ENCODE results near the gene KCNJ6. TPM values are rescaled to one million over a fixed set of nuclear protein-coding genes. Genes with fewer than 3 reads are reported as not detected.

KCNJ6 gene
- total RNA-seq, 1 donor from 2014 or later, result 10.5 TPM

DNA sequence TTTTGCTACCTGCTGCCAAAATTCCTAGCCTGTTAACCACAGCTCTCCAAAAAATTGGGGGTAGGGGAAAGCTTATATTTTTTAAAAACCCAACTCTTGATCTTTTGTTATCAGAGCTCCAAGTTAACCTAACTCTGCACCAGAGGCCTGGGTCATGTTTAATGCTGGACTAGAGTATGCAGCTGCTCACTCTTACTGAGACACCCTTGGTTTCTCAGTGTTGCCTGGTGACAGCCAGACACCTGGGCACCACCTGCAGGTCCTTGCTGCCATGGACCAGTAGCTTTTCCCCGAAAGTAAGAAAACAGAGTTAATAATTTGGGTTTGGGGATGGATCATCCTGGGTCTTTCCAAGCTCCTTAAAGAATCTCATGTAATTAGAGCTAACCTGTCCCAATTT, 30.1 kb downstream of the KCNJ6 start:
- H3K36me3 Mint-ChIP-seq (ENCODE audit: unreplicated experiment), result no peaks in the 10 kb centered on the region
- H3K4me3 Mint-ChIP-seq (ENCODE audit: unreplicated experiment), result no peak overlapping the region
- H3K9me3 Mint-ChIP-seq (ENCODE audit: unreplicated experiment), result no peaks in the 10 kb centered on the region
- TF ChIP-seq, protein P1, sequence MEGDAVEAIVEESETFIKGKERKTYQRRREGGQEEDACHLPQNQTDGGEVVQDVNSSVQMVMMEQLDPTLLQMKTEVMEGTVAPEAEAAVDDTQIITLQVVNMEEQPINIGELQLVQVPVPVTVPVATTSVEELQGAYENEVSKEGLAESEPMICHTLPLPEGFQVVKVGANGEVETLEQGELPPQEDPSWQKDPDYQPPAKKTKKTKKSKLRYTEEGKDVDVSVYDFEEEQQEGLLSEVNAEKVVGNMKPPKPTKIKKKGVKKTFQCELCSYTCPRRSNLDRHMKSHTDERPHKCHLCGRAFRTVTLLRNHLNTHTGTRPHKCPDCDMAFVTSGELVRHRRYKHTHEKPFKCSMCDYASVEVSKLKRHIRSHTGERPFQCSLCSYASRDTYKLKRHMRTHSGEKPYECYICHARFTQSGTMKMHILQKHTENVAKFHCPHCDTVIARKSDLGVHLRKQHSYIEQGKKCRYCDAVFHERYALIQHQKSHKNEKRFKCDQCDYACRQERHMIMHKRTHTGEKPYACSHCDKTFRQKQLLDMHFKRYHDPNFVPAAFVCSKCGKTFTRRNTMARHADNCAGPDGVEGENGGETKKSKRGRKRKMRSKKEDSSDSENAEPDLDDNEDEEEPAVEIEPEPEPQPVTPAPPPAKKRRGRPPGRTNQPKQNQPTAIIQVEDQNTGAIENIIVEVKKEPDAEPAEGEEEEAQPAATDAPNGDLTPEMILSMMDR (IDR thresholded peaks at IDR 0.05), result no peak
- peaks cover 13% of the 10 kb centered on the region for H3K4me1 Mint-ChIP-seq (ENCODE audit: unreplicated experiment)
- H3K27me3 Mint-ChIP-seq (ENCODE audit: unreplicated experiment), result no peaks in the 10 kb centered on the region
- no peak for DNase-seq (ENCODE audit: extremely low spot score, unreplicated experiment)
- no peak overlapping the region for H3K27ac Mint-ChIP-seq (ENCODE audit: unreplicated experiment)

DNA sequence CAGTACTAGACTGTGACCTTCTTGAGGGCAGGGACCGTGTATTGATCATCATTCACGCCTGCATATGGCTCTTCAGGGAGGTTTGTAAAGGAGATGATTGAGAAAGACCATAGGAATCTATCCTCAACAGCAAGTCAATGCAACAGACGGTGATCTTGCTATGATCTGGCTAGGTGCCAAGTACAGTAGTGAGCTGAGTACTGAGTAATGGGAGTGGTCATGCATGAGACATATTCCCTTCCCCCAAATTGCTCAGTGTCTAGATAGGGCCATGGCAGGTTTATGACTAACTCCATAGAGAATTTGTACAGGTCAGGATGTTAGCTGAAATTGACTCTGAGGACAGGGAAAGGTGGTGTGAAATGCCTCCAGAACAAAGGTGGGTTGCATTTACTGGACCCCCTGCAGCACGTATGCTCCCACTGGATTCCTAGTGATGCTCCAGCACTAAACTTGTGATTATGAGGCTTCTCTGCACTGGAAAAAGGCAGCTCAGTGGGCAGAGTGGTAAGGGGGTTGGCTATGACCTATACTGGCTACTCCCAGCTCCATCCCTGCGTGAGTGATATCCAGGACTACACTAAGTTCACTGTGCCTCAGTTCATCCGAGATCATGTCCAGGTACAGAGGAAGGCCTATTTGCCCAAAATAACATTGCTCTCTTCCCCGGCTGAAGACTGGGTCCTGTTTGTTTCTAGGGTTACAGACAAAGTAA, 37.2 kb downstream of the KCNJ6 start:
- Mint-ChIP-seq H3K4me3 (ENCODE audit: unreplicated experiment) (no peak overlapping the region), H3K27me3 (ENCODE audit: unreplicated experiment) (no peaks in the 10 kb centered on the region), H3K9me3 (ENCODE audit: unreplicated experiment) (no peaks in the 10 kb centered on the region), H3K4me1 (ENCODE audit: unreplicated experiment) (peaks cover 51% of the 10 kb centered on the region), H3K36me3 (ENCODE audit: unreplicated experiment) (no peaks in the 10 kb centered on the region), H3K27ac (ENCODE audit: unreplicated experiment) (peak overlapping the region; percentile 40)
- TF ChIP-seq, protein P1 (IDR thresholded peaks at IDR 0.05), result no peak
- DNase-seq (ENCODE audit: extremely low spot score, unreplicated experiment), result no peak

DNA sequence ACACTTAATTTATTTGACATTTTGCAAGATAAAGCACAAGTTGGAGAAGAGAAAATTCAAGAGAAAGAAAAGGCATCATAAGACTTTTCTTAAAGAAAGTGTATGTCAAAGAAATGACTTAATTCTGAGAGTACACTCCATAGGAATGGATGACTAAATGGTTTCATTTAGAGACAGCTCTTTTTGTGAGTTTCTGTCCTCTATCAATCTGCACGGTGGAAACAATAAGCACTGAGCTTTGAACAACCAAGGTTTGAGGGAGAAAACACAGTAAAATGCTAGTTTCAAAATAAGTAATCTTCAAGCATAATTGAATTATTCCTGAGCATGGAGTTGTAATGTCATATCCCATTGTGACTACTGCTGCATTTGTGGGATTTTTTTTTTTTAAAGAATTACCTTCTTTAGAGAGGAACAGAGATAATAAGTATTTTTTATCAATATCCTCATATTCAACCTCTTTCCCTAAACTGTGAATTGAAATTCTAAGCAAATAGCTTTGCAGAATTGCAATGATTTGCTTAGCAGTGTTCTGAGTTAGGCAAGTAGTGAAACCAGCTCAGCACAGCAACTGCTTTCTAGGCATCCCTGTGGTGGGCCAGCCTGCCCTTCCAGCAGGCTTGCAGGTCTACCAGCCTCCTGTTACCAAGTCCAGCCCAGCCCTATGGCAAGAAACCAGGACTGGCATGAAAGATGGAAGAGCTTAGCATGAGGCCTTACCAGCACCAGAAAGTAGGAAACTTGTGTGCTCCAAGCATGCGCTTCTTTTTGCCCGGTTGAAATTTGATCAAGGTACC, 38.2 kb downstream of the KCNJ6 start:
- no peak overlapping the region for H3K4me3 Mint-ChIP-seq (ENCODE audit: unreplicated experiment)
- H3K27ac Mint-ChIP-seq (ENCODE audit: unreplicated experiment), result peak overlapping the region; percentile 23
- no peak for DNase-seq (ENCODE audit: extremely low spot score, unreplicated experiment)

DNA sequence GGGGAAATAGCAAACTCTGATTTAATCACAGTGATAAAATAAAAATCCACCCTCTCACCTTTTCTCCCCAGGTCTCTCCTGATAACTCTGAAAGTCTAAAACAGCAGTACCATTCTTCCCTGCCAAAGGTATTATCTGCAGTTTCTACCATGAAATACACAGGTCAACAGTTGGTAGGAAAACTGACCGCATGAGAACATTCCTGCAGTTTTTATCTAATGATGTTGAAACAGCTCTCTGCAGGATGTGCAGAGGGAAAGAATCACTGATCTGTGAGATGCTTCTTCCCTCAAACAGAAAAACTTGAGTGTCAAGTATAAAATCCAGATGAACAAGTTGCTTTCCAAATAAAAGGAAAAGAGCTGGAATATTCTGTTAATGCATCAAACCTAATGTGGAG, 39.1 kb downstream of the KCNJ6 start:
- DNase-seq (ENCODE audit: extremely low spot score, unreplicated experiment), result no peak
- peaks cover 51% of the 10 kb centered on the region for H3K4me1 Mint-ChIP-seq (ENCODE audit: unreplicated experiment)

More for the DNA sequence above, 38.2 kb downstream of the KCNJ6 start:
- Mint-ChIP-seq H3K36me3 (ENCODE audit: unreplicated experiment) (no peaks in the 10 kb centered on the region), H3K4me1 (ENCODE audit: unreplicated experiment) (peaks cover 51% of the 10 kb centered on the region), H3K27me3 (ENCODE audit: unreplicated experiment) (no peaks in the 10 kb centered on the region), H3K9me3 (ENCODE audit: unreplicated experiment) (no peaks in the 10 kb centered on the region)
- TF ChIP-seq, protein P1 (IDR thresholded peaks at IDR 0.05), result no peak

More for the DNA sequence above, 39.1 kb downstream of the KCNJ6 start:
- TF ChIP-seq, protein P1 (IDR thresholded peaks at IDR 0.05), result no peak
- Mint-ChIP-seq H3K27me3 (ENCODE audit: unreplicated experiment) (no peaks in the 10 kb centered on the region), H3K27ac (ENCODE audit: unreplicated experiment) (no peak overlapping the region), H3K36me3 (ENCODE audit: unreplicated experiment) (no peaks in the 10 kb centered on the region), H3K4me3 (ENCODE audit: unreplicated experiment) (no peak overlapping the region), H3K9me3 (ENCODE audit: unreplicated experiment) (no peaks in the 10 kb centered on the region)

All from osteocyte (in vitro differentiated cells).